ENCODE results near the gene PI4K2B. TPM values are rescaled to one million over a fixed set of nuclear protein-coding genes. Genes with fewer than 3 reads are reported as not detected.

The PI4K2B gene
- total and polyA plus RNA-seq, 2 experiments from 2014 or later: 6.7 to 21.4 TPM

DNA sequence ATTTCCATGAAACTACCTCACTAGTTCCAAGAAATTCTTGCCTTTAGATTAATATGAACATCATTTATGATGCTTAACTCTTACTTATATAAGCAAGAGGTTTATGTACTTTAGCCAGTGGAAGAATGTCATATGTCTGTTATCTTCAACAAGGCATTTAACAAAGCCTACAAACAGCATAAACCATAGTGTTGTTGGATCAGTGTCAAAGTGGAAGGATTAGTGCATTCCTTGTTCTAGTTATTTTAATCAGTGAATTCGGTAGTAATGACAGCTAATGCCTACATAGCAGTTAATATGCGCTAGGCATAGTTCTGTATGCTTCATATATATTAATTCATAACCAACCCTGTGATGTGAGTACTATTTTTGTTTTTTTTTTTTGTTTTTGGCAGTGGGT, 3.1 kb downstream of the PI4K2B start:
- ATAC-seq: no peak
- Histone ChIP-seq H3K4me1 (ENCODE audit: insufficient read depth) (peaks cover 10% of the 10 kb centered on the region; the same call in 1 of the 2 replicates), H3K27ac (ENCODE audit: low read depth) (no peak overlapping the region), H4K20me1 (replicated peaks; ENCODE audit: insufficient read depth) (peaks cover 7% of the 10 kb centered on the region; the same call in 1 of the 2 replicates), H3F3A (replicated peaks; ENCODE audit: low read depth) (peaks cover 10% of the 10 kb centered on the region; the same call in 1 of the 2 replicates), H3K4me2 (no peak overlapping the region), H3K79me2 (replicated peaks; ENCODE audit: insufficient read depth) (peaks cover 51% of the 10 kb centered on the region), H2AFZ (no peak overlapping the region), H3K9me2 (ENCODE audit: insufficient read depth) (0 out of 2 replicates have a peak, but pooled peaks cover 3% of the 10 kb centered on the region), H3K4me3 (no peak overlapping the region), H3K36me3 (ENCODE audit: insufficient read depth) (peaks cover 4% of the 10 kb centered on the region; the same call in 1 of the 2 replicates), H3K27me3 (ENCODE audit: insufficient read depth) (peaks cover 22% of the 10 kb centered on the region)
- Mint-ChIP-seq H3K9me3 (peaks cover 34% of the 10 kb centered on the region), H3K27me3 (ENCODE audit: insufficient read depth, low read depth, poor library complexity) (peaks cover 12% of the 10 kb centered on the region), H3K4me1 (peaks cover 6% of the 10 kb centered on the region), H3K27ac (no peak overlapping the region), H3K36me3 (ENCODE audit: low read depth) (peaks cover 29% of the 10 kb centered on the region), H3K4me3 (no peak overlapping the region)
- no peak for TF ChIP-seq EZH2 (IDR thresholded peaks at IDR 0.05; ENCODE audit: low read depth, unreplicated experiment)
- TF ChIP-seq POLR2AphosphoS5 (IDR thresholded peaks at IDR 0.05; ENCODE audit: low read depth): no peak
- TF ChIP-seq JUNB (IDR thresholded peaks at IDR 0.05; ENCODE audit: unreplicated experiment): no peak
- TF ChIP-seq, protein P1, sequence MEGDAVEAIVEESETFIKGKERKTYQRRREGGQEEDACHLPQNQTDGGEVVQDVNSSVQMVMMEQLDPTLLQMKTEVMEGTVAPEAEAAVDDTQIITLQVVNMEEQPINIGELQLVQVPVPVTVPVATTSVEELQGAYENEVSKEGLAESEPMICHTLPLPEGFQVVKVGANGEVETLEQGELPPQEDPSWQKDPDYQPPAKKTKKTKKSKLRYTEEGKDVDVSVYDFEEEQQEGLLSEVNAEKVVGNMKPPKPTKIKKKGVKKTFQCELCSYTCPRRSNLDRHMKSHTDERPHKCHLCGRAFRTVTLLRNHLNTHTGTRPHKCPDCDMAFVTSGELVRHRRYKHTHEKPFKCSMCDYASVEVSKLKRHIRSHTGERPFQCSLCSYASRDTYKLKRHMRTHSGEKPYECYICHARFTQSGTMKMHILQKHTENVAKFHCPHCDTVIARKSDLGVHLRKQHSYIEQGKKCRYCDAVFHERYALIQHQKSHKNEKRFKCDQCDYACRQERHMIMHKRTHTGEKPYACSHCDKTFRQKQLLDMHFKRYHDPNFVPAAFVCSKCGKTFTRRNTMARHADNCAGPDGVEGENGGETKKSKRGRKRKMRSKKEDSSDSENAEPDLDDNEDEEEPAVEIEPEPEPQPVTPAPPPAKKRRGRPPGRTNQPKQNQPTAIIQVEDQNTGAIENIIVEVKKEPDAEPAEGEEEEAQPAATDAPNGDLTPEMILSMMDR (conservative IDR thresholded peaks at IDR 0.05; ENCODE audit: low read depth in 2 of 2): no peak
- TF ChIP-seq, protein P2, sequence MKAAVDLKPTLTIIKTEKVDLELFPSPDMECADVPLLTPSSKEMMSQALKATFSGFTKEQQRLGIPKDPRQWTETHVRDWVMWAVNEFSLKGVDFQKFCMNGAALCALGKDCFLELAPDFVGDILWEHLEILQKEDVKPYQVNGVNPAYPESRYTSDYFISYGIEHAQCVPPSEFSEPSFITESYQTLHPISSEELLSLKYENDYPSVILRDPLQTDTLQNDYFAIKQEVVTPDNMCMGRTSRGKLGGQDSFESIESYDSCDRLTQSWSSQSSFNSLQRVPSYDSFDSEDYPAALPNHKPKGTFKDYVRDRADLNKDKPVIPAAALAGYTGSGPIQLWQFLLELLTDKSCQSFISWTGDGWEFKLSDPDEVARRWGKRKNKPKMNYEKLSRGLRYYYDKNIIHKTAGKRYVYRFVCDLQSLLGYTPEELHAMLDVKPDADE (IDR thresholded peaks at IDR 0.05): no peak
- no peak for TF ChIP-seq ZNF331 (CRISPR knock-in tag; IDR thresholded peaks at IDR 0.05; ENCODE audit: low read depth)
- TF ChIP-seq ZNF114 (CRISPR knock-in tag; IDR thresholded peaks at IDR 0.05): no peak
- TF ChIP-seq, protein P3, sequence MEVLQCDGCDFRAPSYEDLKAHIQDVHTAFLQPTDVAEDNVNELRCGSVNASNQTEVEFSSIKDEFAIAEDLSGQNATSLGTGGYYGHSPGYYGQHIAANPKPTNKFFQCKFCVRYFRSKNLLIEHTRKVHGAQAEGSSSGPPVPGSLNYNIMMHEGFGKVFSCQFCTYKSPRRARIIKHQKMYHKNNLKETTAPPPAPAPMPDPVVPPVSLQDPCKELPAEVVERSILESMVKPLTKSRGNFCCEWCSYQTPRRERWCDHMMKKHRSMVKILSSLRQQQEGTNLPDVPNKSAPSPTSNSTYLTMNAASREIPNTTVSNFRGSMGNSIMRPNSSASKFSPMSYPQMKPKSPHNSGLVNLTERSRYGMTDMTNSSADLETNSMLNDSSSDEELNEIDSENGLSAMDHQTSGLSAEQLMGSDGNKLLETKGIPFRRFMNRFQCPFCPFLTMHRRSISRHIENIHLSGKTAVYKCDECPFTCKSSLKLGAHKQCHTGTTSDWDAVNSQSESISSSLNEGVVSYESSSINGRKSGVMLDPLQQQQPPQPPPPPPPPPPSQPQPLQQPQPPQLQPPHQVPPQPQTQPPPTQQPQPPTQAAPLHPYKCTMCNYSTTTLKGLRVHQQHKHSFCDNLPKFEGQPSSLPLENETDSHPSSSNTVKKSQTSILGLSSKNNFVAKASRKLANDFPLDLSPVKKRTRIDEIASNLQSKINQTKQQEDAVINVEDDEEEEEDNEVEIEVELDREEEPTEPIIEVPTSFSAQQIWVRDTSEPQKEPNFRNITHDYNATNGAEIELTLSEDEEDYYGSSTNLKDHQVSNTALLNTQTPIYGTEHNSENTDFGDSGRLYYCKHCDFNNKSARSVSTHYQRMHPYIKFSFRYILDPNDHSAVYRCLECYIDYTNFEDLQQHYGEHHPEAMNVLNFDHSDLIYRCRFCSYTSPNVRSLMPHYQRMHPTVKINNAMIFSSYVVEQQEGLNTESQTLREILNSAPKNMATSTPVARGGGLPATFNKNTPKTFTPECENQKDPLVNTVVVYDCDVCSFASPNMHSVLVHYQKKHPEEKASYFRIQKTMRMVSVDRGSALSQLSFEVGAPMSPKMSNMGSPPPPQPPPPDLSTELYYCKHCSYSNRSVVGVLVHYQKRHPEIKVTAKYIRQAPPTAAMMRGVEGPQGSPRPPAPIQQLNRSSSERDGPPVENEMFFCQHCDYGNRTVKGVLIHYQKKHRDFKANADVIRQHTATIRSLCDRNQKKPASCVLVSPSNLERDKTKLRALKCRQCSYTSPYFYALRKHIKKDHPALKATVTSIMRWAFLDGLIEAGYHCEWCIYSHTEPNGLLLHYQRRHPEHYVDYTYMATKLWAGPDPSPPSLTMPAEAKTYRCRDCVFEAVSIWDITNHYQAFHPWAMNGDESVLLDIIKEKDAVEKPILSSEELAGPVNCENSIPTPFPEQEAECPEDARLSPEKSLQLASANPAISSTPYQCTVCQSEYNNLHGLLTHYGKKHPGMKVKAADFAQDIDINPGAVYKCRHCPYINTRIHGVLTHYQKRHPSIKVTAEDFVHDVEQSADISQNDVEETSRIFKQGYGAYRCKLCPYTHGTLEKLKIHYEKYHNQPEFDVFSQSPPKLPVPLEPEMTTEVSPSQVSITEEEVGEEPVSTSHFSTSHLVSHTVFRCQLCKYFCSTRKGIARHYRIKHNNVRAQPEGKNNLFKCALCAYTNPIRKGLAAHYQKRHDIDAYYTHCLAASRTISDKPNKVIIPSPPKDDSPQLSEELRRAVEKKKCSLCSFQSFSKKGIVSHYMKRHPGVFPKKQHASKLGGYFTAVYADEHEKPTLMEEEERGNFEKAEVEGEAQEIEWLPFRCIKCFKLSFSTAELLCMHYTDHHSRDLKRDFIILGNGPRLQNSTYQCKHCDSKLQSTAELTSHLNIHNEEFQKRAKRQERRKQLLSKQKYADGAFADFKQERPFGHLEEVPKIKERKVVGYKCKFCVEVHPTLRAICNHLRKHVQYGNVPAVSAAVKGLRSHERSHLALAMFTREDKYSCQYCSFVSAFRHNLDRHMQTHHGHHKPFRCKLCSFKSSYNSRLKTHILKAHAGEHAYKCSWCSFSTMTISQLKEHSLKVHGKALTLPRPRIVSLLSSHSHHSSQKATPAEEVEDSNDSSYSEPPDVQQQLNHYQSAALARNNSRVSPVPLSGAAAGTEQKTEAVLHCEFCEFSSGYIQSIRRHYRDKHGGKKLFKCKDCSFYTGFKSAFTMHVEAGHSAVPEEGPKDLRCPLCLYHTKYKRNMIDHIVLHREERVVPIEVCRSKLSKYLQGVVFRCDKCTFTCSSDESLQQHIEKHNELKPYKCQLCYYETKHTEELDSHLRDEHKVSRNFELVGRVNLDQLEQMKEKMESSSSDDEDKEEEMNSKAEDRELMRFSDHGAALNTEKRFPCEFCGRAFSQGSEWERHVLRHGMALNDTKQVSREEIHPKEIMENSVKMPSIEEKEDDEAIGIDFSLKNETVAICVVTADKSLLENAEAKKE (CRISPR knock-in tag; IDR thresholded peaks at IDR 0.05): no peak
- TF ChIP-seq CREB1 (CRISPR knock-in tag; IDR thresholded peaks at IDR 0.05; ENCODE audit: low read depth): no peak
- no peak for TF ChIP-seq STAT1 (IDR thresholded peaks at IDR 0.05; ENCODE audit: unreplicated experiment)
- TF ChIP-seq NANOG (IDR thresholded peaks at IDR 0.05; ENCODE audit: borderline replicate concordance): no peak
- TF ChIP-seq EZH2phosphoT487 (IDR thresholded peaks at IDR 0.05; ENCODE audit: unreplicated experiment): no peak
- TF ChIP-seq REST (IDR thresholded peaks at IDR 0.05; ENCODE audit: unreplicated experiment): no peak
- DNase-seq (ENCODE audit: low spot score): no peak
